GM12878 (cell line): ENCODE data around the gene IL1RAPL1. TPM values are rescaled to one million over a fixed set of nuclear protein-coding genes. Genes with fewer than 3 reads are reported as not detected.

Experiments used
- ATAC-seq: fragments of 200-7000 bp; cut with Tn5 transposase; 3 replicates; pipeline ENCODE4 v1.9.1; 2020; ENCODE audit warnings: mild to moderate bottlenecking, moderate library complexity
- BruUV-seq: library from RNA; stranded (reverse); fragments of 400-500 nt; replicated peaks from 2 replicates; lab custom pipeline; 2021; lab: Mats Ljungman, UMichigan
- CTCF ChIA-PET: fragments of 300-600 bp; sonication (Branson Sonifier 250); formaldehyde crosslinking; extraction: SDS; loops from one replicate; lab custom pipeline; 2021; ENCODE audit warnings: inconsistent platforms; lab: Yijun Ruan, JAX
- POLR2A ChIA-PET: fragments of 350-600 bp; formaldehyde crosslinking; extraction: SDS; loops from one replicate; lab custom pipeline; 2021; ENCODE audit warnings: inconsistent platforms; lab: Charles Lee
- RAD21 ChIA-PET: fragments of 300-600 bp; sonication (Branson Sonifier 250); formaldehyde crosslinking; loops from one replicate; lab custom pipeline; 2023; ENCODE audit warnings: antibody characterized with exemption; ENCODE audit not compliant: unreplicated experiment; lab: Charles Lee
- SMC1A ChIA-PET: fragments of 300-600 bp; sonication (Branson Sonifier 250); formaldehyde crosslinking; loops from one replicate; lab custom pipeline; 2023; ENCODE audit not compliant: unreplicated experiment, uncharacterized antibody; lab: Charles Lee
- DNase-seq: peaks from one replicate; pipeline ENCODE4 v3.0.0-alpha.2; 2011; ENCODE audit warnings: low read depth, low spot score
- FAIRE-seq: peaks from 3 replicates; lab custom pipeline; 2011; peaks lifted over from hg19 to GRCh38; lab: Jason Lieb, UNC
- H2AFZ ChIP-seq: 2 replicates; pipeline ENCODE4 v1.6.0; 2011; ENCODE audit warnings: low read depth, low read length, control low read depth; ENCODE audit not compliant: control insufficient read depth
- H3K27ac ChIP-seq: 2 replicates; pipeline ENCODE4 v1.5.1; 2011; ENCODE audit warnings: control low read depth; ENCODE audit not compliant: control insufficient read depth, insufficient read depth
- H3K27me3 ChIP-seq, 2 experiments: replicated peaks in 1 of 2; 2 replicates each; pipeline versions ENCODE4 v1.6.0 to v1.6.1; 2011; ENCODE audit warnings: low read length in 1 of 2; ENCODE audit not compliant: control insufficient read depth in 2 of 2, insufficient read depth in 2 of 2
- H3K36me3 ChIP-seq, 2 experiments: 2 replicates each; pipeline ENCODE4 v1.5.1; 2011; ENCODE audit warnings: low read length in 1 of 2; ENCODE audit not compliant: control insufficient read depth in 2 of 2, insufficient read depth in 2 of 2
- H3K4me1 ChIP-seq: 2 replicates; pipeline ENCODE4 v1.6.1; 2011; ENCODE audit warnings: mild to moderate bottlenecking, low read length, moderate library complexity, mixed read lengths; ENCODE audit not compliant: control insufficient read depth, insufficient read depth
- H3K4me2 ChIP-seq: 2 replicates; pipeline ENCODE4 v1.6.0; 2011; ENCODE audit warnings: control low read depth; ENCODE audit not compliant: control insufficient read depth, insufficient read depth
- H3K4me3 ChIP-seq: fragments of 200-600 bp; sonication (generic); 2 replicates; pipeline ENCODE4 v1.5.1; 2016
- H3K79me2 ChIP-seq: 2 replicates; pipeline ENCODE4 v1.6.0; 2011; ENCODE audit warnings: low read length; ENCODE audit not compliant: control insufficient read depth, insufficient read depth
- H3K9ac ChIP-seq: 2 replicates; pipeline ENCODE4 v1.8.0; 2011; ENCODE audit warnings: low read length, control low read depth, mixed read lengths; ENCODE audit not compliant: control insufficient read depth, insufficient read depth
- H3K9me3 ChIP-seq: replicated peaks from 3 replicates; pipeline ENCODE4 v1.5.1; 2011; ENCODE audit warnings: mild to moderate bottlenecking, low read length; ENCODE audit not compliant: control insufficient read depth, insufficient read depth
- H4K20me1 ChIP-seq: 2 replicates; pipeline ENCODE4 v1.6.0; 2011; ENCODE audit not compliant: control insufficient read depth, insufficient read depth
- ASH2L ChIP-seq: fragments of 300-600, 200-600 bp; sonication (generic); IDR thresholded peaks from 2 replicates; pipeline ENCODE4 v1.6.1; 2017; ENCODE audit warnings: low read depth, mild to moderate bottlenecking, borderline replicate concordance
- FOXK2 ChIP-seq: fragments of 450-650 bp; IDR thresholded peaks from 2 replicates; pipeline ENCODE4 v1.6.1; 2017; ENCODE audit warnings: mild to moderate bottlenecking, moderate library complexity
- FOXM1 ChIP-seq: IDR thresholded peaks from 2 replicates; pipeline ENCODE4 v1.6.1; 2012; ENCODE audit warnings: low read depth, mild to moderate bottlenecking, inconsistent platforms, low read length, moderate library complexity
- JUND ChIP-seq: IDR thresholded peaks from 2 replicates; pipeline ENCODE4 v1.6.1; 2012; ENCODE audit warnings: low read depth, mild to moderate bottlenecking, low read length, improper control_type of control experiment, moderate library complexity
- NR2C2 ChIP-seq: IDR thresholded peaks from 2 replicates; pipeline ENCODE4 v1.6.1; 2011; ENCODE audit warnings: borderline replicate concordance, low read depth; ENCODE audit not compliant: control insufficient read depth, insufficient read length
- RBBP5 ChIP-seq: fragments of 200-600 bp; sonication (generic); conservative IDR thresholded peaks from 2 replicates; pipeline ENCODE4 v1.6.1; 2016
- RFX5 ChIP-seq: IDR thresholded peaks from 2 replicates; pipeline ENCODE4 v1.6.1; 2011; ENCODE audit warnings: low read depth, low read length, improper control_type of control experiment
- WRNIP1 ChIP-seq: IDR thresholded peaks from 2 replicates; pipeline ENCODE4 v1.6.1; 2011; ENCODE audit warnings: low read depth, low read length, improper control_type of control experiment, borderline replicate concordance
- YY1 ChIP-seq: IDR thresholded peaks from 2 replicates; pipeline ENCODE4 v1.6.1; 2011; ENCODE audit warnings: low read depth, mild to moderate bottlenecking, low read length
- ZNF622 ChIP-seq: fragments of 450-650 bp; IDR thresholded peaks from 2 replicates; pipeline ENCODE4 v1.6.1; 2017; ENCODE audit warnings: mild to moderate bottlenecking, inconsistent platforms
- WGBS: methylation state at CpG from one replicate; pipeline ENCODE4 v1.1.6; 2016; ENCODE audit warnings: low lambda C conversion rate; ENCODE audit not compliant: insufficient replicate concordance, insufficient coverage; ENCODE audit errors: missing lambda C conversion rate; 5-methylcytosine and 5-hydroxymethylcytosine counted together
- in situ Hi-C: fragments of 300-500 bp; cut with MboI; formaldehyde crosslinking; loops from 9 replicates; pipeline ENCODE4 v1.14.3; 2018; ENCODE audit warnings: mixed read lengths
- intact Hi-C: fragments of 100-400 bp; cut with micrococcal nuclease; formaldehyde crosslinking; loops from one replicate; pipeline ENCODE4 v1.14.2; 2022; ENCODE audit not compliant: unreplicated experiment
- polyA plus RNA-seq, 11 experiments: library from polyadenylated mRNA; depleted of rRNA in 4 of 11; unstranded in 6 of 11; stranded (reverse) in 5 of 11; fragments of >200 nt; fragmentation: Nextera tagmentation in 4 of 11; fragmentation: Illumina TruSeq in 1 of 11; extraction: Ambion mirVana in 4 of 11; extraction: Trizol in 1 of 11; gene quantifications; 1 replicate in 1 of 11; 2 replicates in 10 of 11; pipeline versions ENCODE4 v1.2.1 to v1.2.3, GENCODE V29; 2011 to 2016; ENCODE audit warnings: inconsistent platforms in 2 of 11, missing spikeins in 2 of 11, low read depth in 1 of 11
- total RNA-seq, 4 experiments: library from RNA; depleted of rRNA in 3 of 4; stranded (reverse); fragments of >200 nt in 3 of 4; fragmentation: Illumina TruSeq in 1 of 4; extraction: Trizol in 1 of 4; gene quantifications; 2 replicates each; pipeline versions ENCODE4 v1.2.1 to v1.2.3, GENCODE V29; 2013 to 2021
- TF ChIP-seq, protein P1 (sequence below): IDR thresholded peaks from 2 replicates; pipeline ENCODE4 v1.6.1; 2011; ENCODE audit warnings: borderline replicate concordance, low read depth, mild to moderate bottlenecking, moderate library complexity, low read length; ENCODE audit not compliant: insufficient read depth, poor library complexity, severe bottlenecking
- TF ChIP-seq, protein P2 (sequence below): fragments of 450-650 bp; conservative IDR thresholded peaks from 2 replicates; pipeline ENCODE4 v1.6.1; 2017; ENCODE audit warnings: mild to moderate bottlenecking, moderate library complexity
- TF ChIP-seq, protein P3 (sequence below): fragments of 450-650 bp; IDR thresholded peaks from 2 replicates; pipeline ENCODE4 v1.6.1; 2014; ENCODE audit warnings: mild to moderate bottlenecking
- TF ChIP-seq, protein P4 (sequence below), 3 experiments: IDR thresholded peaks in 2 of 3; conservative IDR thresholded peaks in 1 of 3; 2 replicates each; pipeline ENCODE4 v1.5.1; 2011; ENCODE audit warnings: low read depth in 3 of 3, low read length in 3 of 3, mild to moderate bottlenecking in 3 of 3, control low read depth in 2 of 3, moderate library complexity in 2 of 3, inconsistent platforms in 1 of 3, mixed read lengths in 1 of 3; ENCODE audit not compliant: control insufficient read depth in 2 of 3, insufficient read depth in 1 of 3; ENCODE audit errors: extremely low read depth in 1 of 3

IL1RAPL1 gene
- total and polyA plus RNA-seq, 10 of the 15 experiments (the other 5 are each of a cell fraction or from before 2014, with no cell fraction given), result not detected

DNA sequence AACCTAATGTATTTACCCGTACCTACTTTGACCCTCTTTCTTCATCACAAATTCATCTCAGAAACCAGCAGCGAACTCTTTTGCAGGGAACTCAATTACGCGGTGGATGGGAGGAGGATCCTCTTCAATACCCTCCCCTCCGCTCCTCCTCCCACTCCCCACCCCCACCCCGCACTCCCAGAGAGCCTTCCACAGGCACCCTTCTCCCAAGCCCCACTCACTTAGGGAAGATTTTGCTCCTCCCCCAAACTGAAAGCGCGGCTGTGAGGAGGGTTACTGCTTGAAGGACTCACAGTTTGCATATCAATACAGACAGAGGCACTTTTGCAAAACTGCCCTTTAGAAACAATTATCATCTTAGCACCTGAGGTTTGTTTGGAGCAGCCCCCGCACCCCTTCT is 960 bp upstream of the IL1RAPL1 start:
- DNase-seq (no peak), FAIRE-seq (no peak), ATAC-seq (no peak)
- in situ Hi-C loops, result no loop called here
- Histone ChIP-seq H3K9me3 (no peaks in the 10 kb centered on the region), H3K4me2 (no peak overlapping the region), H3K27ac (no peak overlapping the region), H4K20me1 (no peaks in the 10 kb centered on the region), H3K79me2 (no peaks in the 10 kb centered on the region), H3K27me3 (peaks cover 0 to 2% of the 10 kb centered on the region in 2 experiments; a peak in 2 of 4 replicates), H3K4me3 (no peak overlapping the region), H3K4me1 (no peaks in the 10 kb centered on the region), H2AFZ (no peak overlapping the region), H3K9ac (no peak overlapping the region), H3K36me3 (no peaks in the 10 kb centered on the region)
- CTCF ChIA-PET, result no interaction called here
- SMC1A ChIA-PET, result no interaction called here
- POLR2A ChIA-PET, result no interaction called here
- RAD21 ChIA-PET, result no interaction called here
- intact Hi-C loops, result no loop called here
- no TSS peak for BruUV-seq
- TF ChIP-seq YY1, result no peak
- TF ChIP-seq, protein P1, sequence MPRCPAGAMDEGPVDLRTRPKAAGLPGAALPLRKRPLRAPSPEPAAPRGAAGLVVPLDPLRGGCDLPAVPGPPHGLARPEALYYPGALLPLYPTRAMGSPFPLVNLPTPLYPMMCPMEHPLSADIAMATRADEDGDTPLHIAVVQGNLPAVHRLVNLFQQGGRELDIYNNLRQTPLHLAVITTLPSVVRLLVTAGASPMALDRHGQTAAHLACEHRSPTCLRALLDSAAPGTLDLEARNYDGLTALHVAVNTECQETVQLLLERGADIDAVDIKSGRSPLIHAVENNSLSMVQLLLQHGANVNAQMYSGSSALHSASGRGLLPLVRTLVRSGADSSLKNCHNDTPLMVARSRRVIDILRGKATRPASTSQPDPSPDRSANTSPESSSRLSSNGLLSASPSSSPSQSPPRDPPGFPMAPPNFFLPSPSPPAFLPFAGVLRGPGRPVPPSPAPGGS, result no peak
- TF ChIP-seq ZNF622, result no peak
- no peak for TF ChIP-seq JUND
- TF ChIP-seq, protein P2, sequence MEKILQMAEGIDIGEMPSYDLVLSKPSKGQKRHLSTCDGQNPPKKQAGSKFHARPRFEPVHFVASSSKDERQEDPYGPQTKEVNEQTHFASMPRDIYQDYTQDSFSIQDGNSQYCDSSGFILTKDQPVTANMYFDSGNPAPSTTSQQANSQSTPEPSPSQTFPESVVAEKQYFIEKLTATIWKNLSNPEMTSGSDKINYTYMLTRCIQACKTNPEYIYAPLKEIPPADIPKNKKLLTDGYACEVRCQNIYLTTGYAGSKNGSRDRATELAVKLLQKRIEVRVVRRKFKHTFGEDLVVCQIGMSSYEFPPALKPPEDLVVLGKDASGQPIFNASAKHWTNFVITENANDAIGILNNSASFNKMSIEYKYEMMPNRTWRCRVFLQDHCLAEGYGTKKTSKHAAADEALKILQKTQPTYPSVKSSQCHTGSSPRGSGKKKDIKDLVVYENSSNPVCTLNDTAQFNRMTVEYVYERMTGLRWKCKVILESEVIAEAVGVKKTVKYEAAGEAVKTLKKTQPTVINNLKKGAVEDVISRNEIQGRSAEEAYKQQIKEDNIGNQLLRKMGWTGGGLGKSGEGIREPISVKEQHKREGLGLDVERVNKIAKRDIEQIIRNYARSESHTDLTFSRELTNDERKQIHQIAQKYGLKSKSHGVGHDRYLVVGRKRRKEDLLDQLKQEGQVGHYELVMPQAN, result no peak
- no peak for TF ChIP-seq RBBP5
- TF ChIP-seq, protein P3, sequence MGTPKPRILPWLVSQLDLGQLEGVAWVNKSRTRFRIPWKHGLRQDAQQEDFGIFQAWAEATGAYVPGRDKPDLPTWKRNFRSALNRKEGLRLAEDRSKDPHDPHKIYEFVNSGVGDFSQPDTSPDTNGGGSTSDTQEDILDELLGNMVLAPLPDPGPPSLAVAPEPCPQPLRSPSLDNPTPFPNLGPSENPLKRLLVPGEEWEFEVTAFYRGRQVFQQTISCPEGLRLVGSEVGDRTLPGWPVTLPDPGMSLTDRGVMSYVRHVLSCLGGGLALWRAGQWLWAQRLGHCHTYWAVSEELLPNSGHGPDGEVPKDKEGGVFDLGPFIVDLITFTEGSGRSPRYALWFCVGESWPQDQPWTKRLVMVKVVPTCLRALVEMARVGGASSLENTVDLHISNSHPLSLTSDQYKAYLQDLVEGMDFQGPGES, result no peak
- TF ChIP-seq, protein P4, sequence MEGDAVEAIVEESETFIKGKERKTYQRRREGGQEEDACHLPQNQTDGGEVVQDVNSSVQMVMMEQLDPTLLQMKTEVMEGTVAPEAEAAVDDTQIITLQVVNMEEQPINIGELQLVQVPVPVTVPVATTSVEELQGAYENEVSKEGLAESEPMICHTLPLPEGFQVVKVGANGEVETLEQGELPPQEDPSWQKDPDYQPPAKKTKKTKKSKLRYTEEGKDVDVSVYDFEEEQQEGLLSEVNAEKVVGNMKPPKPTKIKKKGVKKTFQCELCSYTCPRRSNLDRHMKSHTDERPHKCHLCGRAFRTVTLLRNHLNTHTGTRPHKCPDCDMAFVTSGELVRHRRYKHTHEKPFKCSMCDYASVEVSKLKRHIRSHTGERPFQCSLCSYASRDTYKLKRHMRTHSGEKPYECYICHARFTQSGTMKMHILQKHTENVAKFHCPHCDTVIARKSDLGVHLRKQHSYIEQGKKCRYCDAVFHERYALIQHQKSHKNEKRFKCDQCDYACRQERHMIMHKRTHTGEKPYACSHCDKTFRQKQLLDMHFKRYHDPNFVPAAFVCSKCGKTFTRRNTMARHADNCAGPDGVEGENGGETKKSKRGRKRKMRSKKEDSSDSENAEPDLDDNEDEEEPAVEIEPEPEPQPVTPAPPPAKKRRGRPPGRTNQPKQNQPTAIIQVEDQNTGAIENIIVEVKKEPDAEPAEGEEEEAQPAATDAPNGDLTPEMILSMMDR (IDR thresholded peaks at IDR 0.05 in 2 of 3, conservative IDR thresholded peaks at IDR 0.05 in 1 of 3; ENCODE audit: control insufficient read depth in 2 of 3, extremely low read depth in 1 of 3, insufficient read depth in 1 of 3, low read depth in 3 of 3, low read length in 3 of 3), result no peak
- TF ChIP-seq FOXM1, result no peak
- no peak for TF ChIP-seq FOXK2
- no peak for TF ChIP-seq RFX5
- TF ChIP-seq NR2C2, result no peak
- TF ChIP-seq ASH2L, result no peak
- TF ChIP-seq WRNIP1, result no peak
- WGBS, result 80% methylated on average over 7 of the region's 9 CpGs
